HUDEP-2 (cell line): ENCODE results near the gene CFI.
A peak's percentile ranks its signal among the peaks of the same experiment; 100 is the strongest.

Source experiments
- DNase-seq, 76 experiments: peaks; one replicate each; lab custom pipeline; 2025; ENCODE audit not compliant: unreplicated experiment in 76 of 76; lab: John Stamatoyannopoulos, UW

The CFI gene

GRCh38 chr4:109735566-109736365 lies 66.0 kb downstream of the CFI start:
- no peak for DNase-seq

GRCh38 chr4:109733728-109734127 lies 68.1 kb downstream of the CFI start:
- peak in 7 of 76 experiments; percentile 2 to 46 (median 13) for DNase-seq

GRCh38 chr4:109730619-109731545 lies 70.9 kb downstream of the CFI start:
- no peak for DNase-seq

DNA sequence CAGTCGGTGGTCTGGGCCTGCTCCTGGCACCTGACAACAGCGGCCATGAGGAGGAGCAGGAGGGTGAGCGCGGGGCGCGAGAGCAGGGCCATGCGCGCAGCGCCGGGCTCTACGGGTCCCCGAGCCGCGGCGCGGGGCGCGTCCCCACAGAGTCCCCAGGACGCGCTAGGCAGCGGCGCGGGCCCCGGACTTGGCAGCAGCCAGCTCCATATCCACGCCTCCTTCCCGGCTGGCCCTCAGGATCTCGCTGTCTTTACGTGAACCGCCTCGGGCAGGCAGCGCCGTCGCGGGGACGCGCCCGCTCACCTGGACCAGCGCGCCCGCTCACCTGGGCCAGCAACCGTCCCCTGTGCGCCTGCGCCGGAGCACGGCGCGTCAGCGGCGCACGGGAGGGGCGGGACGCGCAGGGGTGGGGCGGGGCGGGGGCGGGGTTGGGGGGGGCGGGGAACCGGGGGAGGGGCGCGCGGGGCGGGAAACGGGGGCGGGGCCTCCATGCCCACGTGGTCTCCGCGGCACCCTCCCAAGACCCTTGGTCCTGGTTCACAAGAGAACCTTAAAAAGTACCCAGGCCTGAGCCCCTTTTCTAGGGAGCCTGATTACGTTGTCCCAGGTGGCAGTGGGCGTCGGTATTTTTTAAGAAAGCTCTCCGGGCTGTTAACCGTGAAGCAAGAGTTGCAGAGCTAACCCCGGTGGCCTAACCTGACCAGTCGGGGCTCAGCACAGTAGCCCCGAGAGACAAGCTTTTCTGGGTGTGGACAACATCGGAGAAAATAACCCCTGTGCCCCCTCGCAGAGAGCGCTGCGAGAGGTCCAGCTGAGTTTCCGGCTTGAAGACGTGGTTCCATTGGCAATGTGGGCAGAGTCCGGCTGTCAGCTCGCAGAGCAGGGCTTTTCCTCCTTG lies 71.8 kb downstream of the CFI start, which contains the start of gene PLA2G12A:
Gene PLA2G12A, minus strand, starts transcription at position 353 of the 901 bp plus-strand sequence. Its CDS starts 261 bp downstream, at position 92.
- peak in 66 of 76 experiments; percentile 3 to 86 (median 48) for DNase-seq

- DNase-seq: peak in 12 of 76 experiments; percentile 2 to 83 (median 37)
Observed at GRCh38 chr4:109729117-109729717, 72.6 kb downstream of the CFI start.

DNA sequence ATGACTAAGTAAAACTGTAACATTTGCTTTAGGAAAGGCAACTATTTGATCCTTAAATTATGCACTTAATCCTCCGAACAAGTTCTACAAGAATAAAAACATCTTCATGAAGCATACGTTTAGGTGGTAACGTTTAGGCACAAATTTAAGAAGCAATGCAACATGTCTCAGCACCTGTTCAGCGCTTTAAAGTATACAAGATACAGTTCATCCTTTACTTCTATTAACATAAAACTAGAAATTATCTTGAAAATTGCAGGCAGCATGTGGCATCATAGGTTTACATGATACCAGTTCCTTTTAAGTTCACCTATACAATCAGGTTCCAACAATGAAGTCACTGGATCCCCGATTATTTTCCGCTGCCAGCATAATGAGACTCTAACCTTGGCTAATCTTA lies 73.4 kb downstream of the CFI start:
- DNase-seq: no peak

- DNase-seq: no peak
Observed at GRCh38 chr4:109723110-109723509, 78.7 kb downstream of the CFI start.

DNA sequence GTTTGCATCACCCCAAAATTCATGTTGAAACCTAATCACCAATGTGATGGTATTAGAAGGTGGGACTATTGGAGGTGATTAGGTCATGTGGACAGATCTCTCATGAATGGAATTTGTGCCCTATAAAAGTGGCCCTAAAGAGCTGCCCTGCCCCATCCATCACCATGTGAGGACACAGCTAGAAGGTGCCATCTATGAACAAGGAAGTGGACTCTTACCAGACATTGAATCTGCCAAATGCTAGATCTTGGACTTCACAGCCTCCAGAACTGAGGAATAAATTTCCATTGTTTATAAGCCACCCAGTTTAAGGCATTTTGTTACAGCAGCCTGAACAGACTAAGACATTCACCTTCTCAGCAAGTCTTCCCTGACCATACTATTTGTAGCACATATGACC lies 79.4 kb downstream of the CFI start:
- DNase-seq: no peak

DNA sequence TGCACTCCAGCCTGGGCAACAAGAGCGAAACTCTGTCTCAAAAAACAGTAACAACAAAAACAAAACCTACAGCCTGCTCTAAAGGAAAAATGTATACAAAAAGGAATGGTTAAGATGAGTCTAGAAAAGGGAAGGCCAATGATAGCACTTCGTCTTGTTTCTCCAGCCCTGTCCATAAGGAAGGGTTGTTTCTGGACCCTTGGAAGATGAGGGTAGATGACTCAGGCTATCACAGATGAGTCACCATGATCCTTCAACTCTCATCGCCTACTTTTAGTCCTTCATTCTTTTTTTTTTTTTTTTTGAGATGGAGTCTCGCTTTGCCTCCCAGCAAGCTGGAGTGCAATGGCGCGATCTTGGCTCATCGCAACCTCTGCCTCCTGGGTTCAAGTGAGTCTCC lies 80.8 kb downstream of the CFI start:
- DNase-seq: no peak

- DNase-seq: no peak
Observed at GRCh38 chr4:109719604-109720003, 82.2 kb downstream of the CFI start.

DNA sequence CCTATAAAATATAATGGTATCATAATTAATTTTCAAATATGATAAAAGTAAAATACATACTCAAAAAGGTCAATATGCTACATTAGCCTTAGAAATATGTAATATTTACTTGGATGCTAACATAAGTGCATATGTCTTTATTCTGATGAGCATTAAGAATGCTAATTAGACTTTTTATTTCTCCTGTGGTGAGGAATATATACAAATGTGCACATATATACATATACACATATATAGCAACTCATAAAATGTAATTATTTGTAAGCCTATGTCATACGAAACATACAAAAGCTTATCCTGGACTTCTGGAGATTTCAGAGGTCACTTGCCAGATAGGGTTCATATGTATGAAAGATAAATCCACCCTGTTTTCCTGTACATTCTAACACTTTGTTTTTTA lies 83.0 kb downstream of the CFI start:
- DNase-seq: no peak

DNA sequence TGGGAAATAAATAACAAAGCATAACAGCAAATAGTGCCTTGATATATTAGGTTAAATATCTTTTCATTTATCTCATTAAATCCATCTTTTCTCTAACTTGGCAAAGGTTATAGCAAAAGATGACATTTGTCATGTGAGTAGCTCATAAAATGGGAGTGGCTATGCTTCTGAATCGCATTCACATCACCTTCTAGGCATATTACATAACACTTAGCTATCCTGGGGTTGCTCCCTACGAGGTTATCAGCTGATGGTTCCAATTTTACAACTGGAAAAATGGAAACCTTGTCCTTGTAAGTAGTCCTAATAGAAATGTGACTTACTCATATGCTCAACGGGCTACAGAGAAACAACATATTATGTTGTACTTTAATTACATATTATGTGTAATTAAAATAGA lies 88.3 kb downstream of the CFI start:
- no peak for DNase-seq

DNA sequence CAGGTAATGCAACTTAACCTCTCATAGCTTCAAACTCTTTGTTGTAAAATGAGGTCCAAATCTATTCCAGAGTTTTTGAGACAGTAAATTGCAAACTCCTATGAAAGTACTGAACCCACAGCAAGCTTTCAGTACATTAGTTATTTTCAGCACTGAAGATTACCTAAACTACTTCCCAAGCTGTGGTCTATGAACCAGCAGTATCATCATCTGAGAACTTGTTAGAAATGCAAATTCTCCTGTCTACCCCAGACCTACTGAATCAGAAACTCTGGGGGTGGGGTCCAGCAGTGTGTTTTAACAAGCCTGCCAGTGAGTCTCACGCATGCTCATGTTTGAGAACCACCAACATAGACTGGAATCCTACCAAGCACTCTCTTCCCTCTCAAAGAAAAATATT lies 92.8 kb downstream of the CFI start:
- no peak for DNase-seq

DNA sequence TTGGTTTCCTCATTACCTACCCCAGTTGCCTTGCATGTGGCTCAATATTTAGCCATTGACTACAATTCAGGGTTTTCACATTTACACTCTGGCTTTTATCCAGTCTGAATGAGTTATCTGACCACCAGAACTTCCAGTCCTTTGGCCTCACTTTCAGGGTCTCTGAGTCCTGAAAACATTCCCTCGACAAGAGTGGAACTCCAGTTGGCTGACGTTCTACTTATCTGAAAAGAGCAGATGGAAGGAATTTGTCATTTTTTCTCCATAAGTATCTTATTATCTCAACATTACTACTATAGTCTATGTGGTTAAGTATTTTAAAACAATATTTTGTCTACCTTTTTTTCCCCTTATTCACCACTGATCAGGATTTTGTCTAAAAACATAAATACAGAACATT lies 93.4 kb downstream of the CFI start:
- DNase-seq: no peak

DNA sequence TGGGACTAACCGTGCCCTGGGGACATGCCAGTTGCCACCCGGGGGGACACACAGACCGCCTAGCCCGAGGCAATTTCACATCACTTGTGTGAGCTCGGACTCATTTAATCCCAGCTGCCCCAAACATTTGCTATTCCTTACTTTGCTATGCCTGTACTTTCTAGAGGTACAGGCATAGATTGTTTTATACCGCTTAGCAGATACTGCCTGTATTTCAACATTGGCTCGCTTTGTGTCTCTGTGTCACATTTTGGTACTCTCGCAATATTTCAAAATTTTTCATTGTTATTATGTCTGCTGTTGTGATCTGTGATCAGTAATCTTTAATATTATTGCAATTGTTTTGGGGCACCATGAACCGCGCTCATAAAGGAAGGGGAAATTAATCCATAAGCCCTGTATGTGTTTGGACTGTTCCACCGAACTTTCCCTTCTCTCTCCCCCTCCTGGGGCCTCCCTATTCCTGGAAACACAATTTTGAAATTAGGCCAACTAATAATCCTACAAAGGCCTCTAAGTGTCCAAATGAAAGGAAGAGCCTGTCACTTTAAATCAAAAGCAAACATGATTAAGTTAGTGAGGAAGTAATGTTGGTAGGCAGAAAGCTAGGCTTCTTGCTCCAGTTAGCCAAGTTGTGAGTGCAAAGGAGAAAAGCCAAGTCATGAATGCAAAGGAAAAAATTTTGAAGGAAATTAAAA lies 98.0 kb downstream of the CFI start:
- DNase-seq: peak in 1 of 76 experiments; percentile 19

- DNase-seq: peak in 74 of 76 experiments; percentile 1 to 87 (median 66)
Observed at GRCh38 chr4:109702950-109703663, 98.7 kb downstream of the CFI start, which contains the start of gene CASP6. CASP6 (minus strand) TSS chr4:109703445; CDS start chr4:109703395, 50 bp downstream.

DNA sequence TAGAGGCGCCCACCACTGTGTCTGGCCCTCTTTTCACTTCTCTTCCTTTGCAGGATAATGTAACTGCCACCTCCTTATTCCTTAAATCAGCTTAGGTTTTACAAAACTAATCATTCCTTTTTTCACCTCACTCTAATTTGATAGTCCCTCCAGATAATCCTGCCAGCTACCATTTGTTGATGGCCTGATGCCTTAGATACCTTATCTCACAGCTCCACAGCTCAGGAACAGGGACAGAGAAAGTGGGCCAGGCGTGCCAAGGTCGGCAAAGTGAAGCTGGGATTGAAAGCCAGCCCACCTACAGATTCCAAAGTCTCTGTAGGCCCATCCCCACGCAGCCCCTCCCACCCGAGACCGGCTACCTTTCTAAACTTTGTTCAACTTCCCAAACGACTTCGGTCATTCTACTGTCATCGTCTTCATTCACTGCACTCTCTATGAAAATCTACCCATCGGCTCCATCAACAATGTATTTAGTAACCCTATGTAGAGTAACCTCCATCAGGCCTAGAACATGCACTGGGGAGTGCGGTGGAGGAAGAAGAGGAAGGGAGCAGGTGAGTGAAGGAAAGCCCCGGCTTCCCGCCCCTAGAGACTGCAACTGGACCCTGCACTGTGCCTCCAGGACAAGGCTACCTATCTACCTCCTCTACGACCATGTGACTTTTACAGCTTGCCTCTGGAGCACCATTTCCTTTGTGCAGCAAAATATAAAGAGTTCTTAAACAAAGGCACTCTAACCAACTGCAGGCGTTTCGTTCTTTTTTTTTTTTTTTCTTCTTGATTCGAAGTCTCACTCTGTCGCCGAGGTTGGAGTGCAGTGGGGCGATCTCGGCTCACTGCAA lies 100.0 kb downstream of the CFI start:
- DNase-seq: peak in 24 of 76 experiments; percentile 1 to 37 (median 7)
